Gastrocnemius medialis (tissue), 4 donors: Measurements from ENCODE around the gene CD22.

Source experiments
- CTCF ChIP-seq, 5 experiments: fragments of 450-650 bp in 3 of 5; fragments of 200-600 bp in 2 of 5; sonication (generic) in 2 of 5; IDR thresholded peaks in 4 of 5; conservative IDR thresholded peaks in 1 of 5; 1 replicate in 4 of 5; 2 replicates in 1 of 5; pipeline ENCODE4 v1.5.1; 2016 to 2019; ENCODE audit warnings: antibody characterized with exemption in 5 of 5, mild to moderate bottlenecking in 3 of 5, moderate library complexity in 3 of 5
- POLR2A ChIP-seq, 2 donors: fragments of 450-650 bp; IDR thresholded peaks; one replicate each; pipeline ENCODE4 v1.6.1; 2017; ENCODE audit warnings: antibody characterized with exemption in 2 of 2, mild to moderate bottlenecking in 2 of 2, moderate library complexity in 2 of 2

GRCh38 chr19:35303357-35303915 lies 25.6 kb upstream of the CD22 start:
- TF ChIP-seq CTCF (IDR thresholded peaks at IDR 0.05 in 4 of 5, conservative IDR thresholded peaks at IDR 0.05 in 1 of 5) (no peak), POLR2A (IDR thresholded peaks at IDR 0.05) (no peak)
